ENCODE data around the gene BATF. TPM values are rescaled to one million over a fixed set of nuclear protein-coding genes. Genes with fewer than 3 reads are reported as not detected.
A peak's percentile ranks its signal among the peaks of the same experiment; 100 is the strongest.

Gene BATF
- total RNA-seq, 1 experiment from 2014 or later = 1.7 TPM

DNA sequence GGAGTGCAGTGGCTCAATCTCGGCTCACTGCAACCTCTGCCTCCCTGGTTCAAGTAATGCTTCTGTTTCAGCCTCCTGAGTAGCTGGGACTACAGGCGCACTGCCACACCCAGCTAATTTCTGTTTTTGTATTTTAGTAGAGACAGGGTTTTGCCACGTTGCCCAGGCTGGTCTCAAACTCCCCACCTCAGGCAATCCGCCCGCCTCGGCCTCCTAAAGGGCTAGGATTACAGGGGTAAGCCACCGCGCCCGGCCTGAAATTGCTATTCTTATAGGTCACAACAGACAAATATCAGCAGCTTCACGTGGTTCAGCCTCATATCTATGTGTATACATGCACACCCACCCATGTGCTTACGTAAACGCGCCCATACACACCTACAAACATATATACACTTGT, 23.6 kb downstream of the BATF start:
- H3K36me3 Mint-ChIP-seq (ENCODE audit: insufficient read depth, unreplicated experiment) = peaks cover 8% of the 10 kb centered on the region
- Histone ChIP-seq H3K36me3 (ENCODE audit: control insufficient read depth, insufficient read depth, low read length) (no peaks in the 10 kb centered on the region), H3K27me3 (replicated peaks; ENCODE audit: control insufficient read depth, insufficient read depth, low read length) (no peaks in the 10 kb centered on the region), H3K4me3 (ENCODE audit: low read depth, low read length) (no peak overlapping the region), H3K4me1 (no peaks in the 10 kb centered on the region), H3K9me3 (no peaks in the 10 kb centered on the region)
- peaks cover 10% of the 10 kb centered on the region for H3K9me3 Mint-ChIP-seq (ENCODE audit: unreplicated experiment)
- H3K27me3 Mint-ChIP-seq (ENCODE audit: insufficient read depth, unreplicated experiment) = no peaks in the 10 kb centered on the region
- no peak overlapping the region for H3K4me3 Mint-ChIP-seq (ENCODE audit: unreplicated experiment)
- ChIA-PET POLR2A (no interaction called here), CTCF (interaction anchor here (1.4 kb wide), 1 partner anchor 15 kb away, joined by 8 read pairs; no protein-coding TSS in a partner anchor)
- TF ChIP-seq, protein P1, sequence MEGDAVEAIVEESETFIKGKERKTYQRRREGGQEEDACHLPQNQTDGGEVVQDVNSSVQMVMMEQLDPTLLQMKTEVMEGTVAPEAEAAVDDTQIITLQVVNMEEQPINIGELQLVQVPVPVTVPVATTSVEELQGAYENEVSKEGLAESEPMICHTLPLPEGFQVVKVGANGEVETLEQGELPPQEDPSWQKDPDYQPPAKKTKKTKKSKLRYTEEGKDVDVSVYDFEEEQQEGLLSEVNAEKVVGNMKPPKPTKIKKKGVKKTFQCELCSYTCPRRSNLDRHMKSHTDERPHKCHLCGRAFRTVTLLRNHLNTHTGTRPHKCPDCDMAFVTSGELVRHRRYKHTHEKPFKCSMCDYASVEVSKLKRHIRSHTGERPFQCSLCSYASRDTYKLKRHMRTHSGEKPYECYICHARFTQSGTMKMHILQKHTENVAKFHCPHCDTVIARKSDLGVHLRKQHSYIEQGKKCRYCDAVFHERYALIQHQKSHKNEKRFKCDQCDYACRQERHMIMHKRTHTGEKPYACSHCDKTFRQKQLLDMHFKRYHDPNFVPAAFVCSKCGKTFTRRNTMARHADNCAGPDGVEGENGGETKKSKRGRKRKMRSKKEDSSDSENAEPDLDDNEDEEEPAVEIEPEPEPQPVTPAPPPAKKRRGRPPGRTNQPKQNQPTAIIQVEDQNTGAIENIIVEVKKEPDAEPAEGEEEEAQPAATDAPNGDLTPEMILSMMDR (IDR thresholded peaks at IDR 0.05; ENCODE audit: insufficient read depth in 1 of 2, low read depth in 1 of 2, low read length in 1 of 2, severe bottlenecking in 1 of 2, unreplicated experiment in 1 of 2) = no peak
- DNase-seq = no peak
- no peak overlapping the region for H3K27ac Mint-ChIP-seq (ENCODE audit: unreplicated experiment)
- no TSS peak for BruUV-seq (replicated peaks)
- no peaks in the 10 kb centered on the region for H3K4me1 Mint-ChIP-seq (ENCODE audit: low read depth, unreplicated experiment)
- intact Hi-C loops (cut with micrococcal nuclease; ENCODE audit: unreplicated experiment) = no loop called here

DNA sequence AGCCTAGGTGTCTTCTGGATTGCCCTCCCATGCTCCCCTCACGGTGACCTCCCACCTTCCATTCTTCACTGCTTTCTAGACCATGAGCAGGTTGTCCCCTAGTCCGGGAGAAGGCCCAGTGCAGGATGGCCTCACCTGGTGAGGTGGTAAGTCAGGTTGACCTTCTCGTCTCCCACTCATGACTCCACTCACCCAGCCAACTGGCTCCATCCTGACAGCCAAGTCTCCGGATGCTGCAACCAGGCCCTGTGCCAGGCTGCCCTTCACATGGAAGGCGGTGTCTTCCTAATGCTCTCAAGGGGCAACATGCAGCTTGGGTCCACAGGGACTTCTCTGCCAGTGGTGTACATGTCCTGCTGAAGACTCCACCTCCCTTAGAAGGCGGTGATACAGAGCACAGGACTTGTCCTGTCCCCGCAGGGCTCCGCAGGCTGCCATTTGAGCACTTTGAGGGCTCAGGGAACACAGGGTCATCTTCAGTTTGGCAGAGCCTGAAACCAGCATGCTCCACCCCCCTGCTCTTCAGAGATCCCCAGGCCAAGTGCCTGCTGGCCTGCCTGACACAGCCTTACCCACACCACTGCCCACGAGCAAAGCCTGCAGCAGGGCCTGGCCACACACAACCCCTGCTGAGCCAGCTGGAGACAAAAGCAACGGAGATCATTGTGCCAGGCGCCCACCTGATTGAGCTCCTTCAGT, 25.4 kb downstream of the BATF start:
- DNase-seq = no peak
- H3K4me1 Mint-ChIP-seq (ENCODE audit: low read depth, unreplicated experiment) = peaks cover 5% of the 10 kb centered on the region
- no peaks in the 10 kb centered on the region for H3K27me3 Mint-ChIP-seq (ENCODE audit: insufficient read depth, unreplicated experiment)
- no TSS peak for BruUV-seq (replicated peaks)
- intact Hi-C loops (cut with micrococcal nuclease; ENCODE audit: unreplicated experiment) = no loop called here
- H3K9me3 Mint-ChIP-seq (ENCODE audit: unreplicated experiment) = peaks cover 10% of the 10 kb centered on the region
- H3K36me3 Mint-ChIP-seq (ENCODE audit: insufficient read depth, unreplicated experiment) = no peaks in the 10 kb centered on the region
- POLR2A ChIA-PET = no interaction called here
- Histone ChIP-seq H3K36me3 (ENCODE audit: control insufficient read depth, insufficient read depth, low read length) (no peaks in the 10 kb centered on the region), H3K9me3 (no peaks in the 10 kb centered on the region), H3K27me3 (replicated peaks; ENCODE audit: control insufficient read depth, insufficient read depth, low read length) (no peaks in the 10 kb centered on the region), H3K4me3 (ENCODE audit: low read depth, low read length) (no peak overlapping the region), H3K4me1 (peaks cover 10% of the 10 kb centered on the region; the same call in 1 of the 2 replicates)
- TF ChIP-seq, protein P1 (IDR thresholded peaks at IDR 0.05; ENCODE audit: insufficient read depth in 1 of 2, low read depth in 1 of 2, low read length in 1 of 2, severe bottlenecking in 1 of 2, unreplicated experiment in 1 of 2) = no peak
- peak overlapping the region; percentile 27 for H3K27ac Mint-ChIP-seq (ENCODE audit: unreplicated experiment)
- CTCF ChIA-PET = interaction anchor here (1.4 kb wide), 1 partner anchor 13 kb away, joined by 8 read pairs; no protein-coding TSS in a partner anchor
- no peak overlapping the region for H3K4me3 Mint-ChIP-seq (ENCODE audit: unreplicated experiment)

DNA sequence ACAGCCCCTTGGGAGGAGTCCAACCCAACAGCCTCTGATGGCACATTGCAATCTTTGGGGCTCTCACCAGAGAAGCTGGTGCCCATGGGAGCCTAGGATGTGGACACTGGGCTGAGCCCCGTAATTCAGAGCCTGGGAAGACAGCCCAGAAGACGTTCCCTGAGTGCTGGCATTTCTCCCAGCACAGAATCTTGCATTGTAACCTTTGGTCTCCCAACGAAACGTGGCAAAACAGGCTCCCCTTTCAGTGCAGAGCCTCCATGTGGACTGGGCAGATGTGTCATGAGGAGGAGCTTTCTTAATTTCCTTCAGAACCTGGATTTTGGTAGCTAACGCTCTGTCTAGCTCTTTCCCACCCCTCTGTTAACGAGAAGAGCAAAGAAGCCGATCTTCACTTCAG, 26.3 kb downstream of the BATF start:
- Mint-ChIP-seq H3K4me3 (ENCODE audit: unreplicated experiment) (no peak overlapping the region), H3K9me3 (ENCODE audit: unreplicated experiment) (peaks cover 10% of the 10 kb centered on the region), H3K27ac (ENCODE audit: unreplicated experiment) (peak overlapping the region; percentile 27), H3K4me1 (ENCODE audit: low read depth, unreplicated experiment) (peaks cover 11% of the 10 kb centered on the region), H3K27me3 (ENCODE audit: insufficient read depth, unreplicated experiment) (no peaks in the 10 kb centered on the region), H3K36me3 (ENCODE audit: insufficient read depth, unreplicated experiment) (no peaks in the 10 kb centered on the region)
- CTCF ChIA-PET = interaction anchor here (0.5 kb wide), 1 partner anchor 15 kb away, joined by 3 read pairs; no protein-coding TSS in a partner anchor
- Histone ChIP-seq H3K9me3 (no peaks in the 10 kb centered on the region), H3K4me1 (peaks cover 17% of the 10 kb centered on the region), H3K27me3 (replicated peaks; ENCODE audit: control insufficient read depth, insufficient read depth, low read length) (no peaks in the 10 kb centered on the region), H3K4me3 (ENCODE audit: low read depth, low read length) (no peak overlapping the region), H3K36me3 (ENCODE audit: control insufficient read depth, insufficient read depth, low read length) (no peaks in the 10 kb centered on the region)
- intact Hi-C loops (cut with micrococcal nuclease; ENCODE audit: unreplicated experiment) = no loop called here
- POLR2A ChIA-PET = no interaction called here
- TF ChIP-seq, protein P1 (IDR thresholded peaks at IDR 0.05; ENCODE audit: insufficient read depth in 1 of 2, low read depth in 1 of 2, low read length in 1 of 2, severe bottlenecking in 1 of 2, unreplicated experiment in 1 of 2) = no peak
- no peak for DNase-seq
- no TSS peak for BruUV-seq (replicated peaks)

All from Caco-2 (cell line).